DND-41 (cell line): Measurements from ENCODE around the gene MEGF11.

Experiments used
- ATAC-seq: fragments of 200-7000 bp; cut with Tn5 transposase; 3 replicates; pipeline ENCODE4 v1.9.1; 2021; ENCODE audit warnings: low read depth; ENCODE audit not compliant: insufficient read depth
- DNase-seq: peaks from one replicate; pipeline ENCODE4 v3.0.0-alpha.2; 2020
- H2AFZ ChIP-seq: 2 replicates; pipeline ENCODE4 v1.6.0; 2012; ENCODE audit warnings: low read depth, low read length
- H3K27ac ChIP-seq: 2 replicates; pipeline ENCODE4 v1.5.1; 2012; ENCODE audit warnings: low read length, inconsistent platforms
- H3K27me3 ChIP-seq: fragments of 200-600 bp; sonication (generic); 2 replicates; pipeline ENCODE4 v1.6.0; 2012; ENCODE audit warnings: low read length, mild to moderate bottlenecking, inconsistent platforms; ENCODE audit not compliant: insufficient read depth, poor library complexity
- H3K36me3 ChIP-seq: 2 replicates; pipeline ENCODE4 v1.5.1; 2012; ENCODE audit warnings: low read length, inconsistent platforms; ENCODE audit not compliant: insufficient read depth
- H3K4me1 ChIP-seq: 2 replicates; pipeline ENCODE4 v1.5.1; 2012; ENCODE audit warnings: mild to moderate bottlenecking, low read length; ENCODE audit not compliant: insufficient read depth
- H3K4me2 ChIP-seq: 2 replicates; pipeline ENCODE4 v1.6.0; 2012; ENCODE audit warnings: mild to moderate bottlenecking, moderate library complexity, low read length, inconsistent platforms; ENCODE audit not compliant: insufficient read depth
- H3K4me3 ChIP-seq, 2 experiments: fragments of 200-600 bp in 1 of 2; shearing (Covaris generic) in 1 of 2; 2 replicates each; pipeline ENCODE4 v1.5.1; 2012 to 2016; ENCODE audit warnings: inconsistent platforms in 2 of 2, low read length in 2 of 2, mild to moderate bottlenecking in 2 of 2, low read depth in 1 of 2, moderate library complexity in 1 of 2
- H3K79me2 ChIP-seq: 2 replicates; pipeline ENCODE4 v1.6.0; 2012; ENCODE audit warnings: low read length, inconsistent platforms; ENCODE audit not compliant: insufficient read depth
- H3K9ac ChIP-seq: 2 replicates; pipeline ENCODE4 v1.6.0; 2012; ENCODE audit warnings: low read depth, mild to moderate bottlenecking, inconsistent platforms, low read length, moderate library complexity
- H3K9me3 ChIP-seq: 2 replicates; pipeline ENCODE4 v1.5.1; 2012; ENCODE audit warnings: low read length, moderate library complexity, mild to moderate bottlenecking, inconsistent platforms; ENCODE audit not compliant: insufficient read depth, severe bottlenecking
- H4K20me1 ChIP-seq: 2 replicates; pipeline ENCODE4 v1.6.0; 2012; ENCODE audit warnings: low read length; ENCODE audit not compliant: insufficient read depth
- EZH2 ChIP-seq: IDR thresholded peaks from 3 replicates; pipeline ENCODE4 v1.6.1; 2012; ENCODE audit warnings: borderline replicate concordance, low read depth, mild to moderate bottlenecking, moderate library complexity, low read length, inconsistent platforms; ENCODE audit not compliant: severe bottlenecking
- TF ChIP-seq, protein P1 (sequence below): IDR thresholded peaks from 2 replicates; pipeline ENCODE4 v1.5.1; 2012; ENCODE audit warnings: borderline replicate concordance, low read length, moderate library complexity, mild to moderate bottlenecking; ENCODE audit not compliant: poor library complexity, severe bottlenecking; ENCODE audit errors: extremely low read depth

The MEGF11 gene

DNA sequence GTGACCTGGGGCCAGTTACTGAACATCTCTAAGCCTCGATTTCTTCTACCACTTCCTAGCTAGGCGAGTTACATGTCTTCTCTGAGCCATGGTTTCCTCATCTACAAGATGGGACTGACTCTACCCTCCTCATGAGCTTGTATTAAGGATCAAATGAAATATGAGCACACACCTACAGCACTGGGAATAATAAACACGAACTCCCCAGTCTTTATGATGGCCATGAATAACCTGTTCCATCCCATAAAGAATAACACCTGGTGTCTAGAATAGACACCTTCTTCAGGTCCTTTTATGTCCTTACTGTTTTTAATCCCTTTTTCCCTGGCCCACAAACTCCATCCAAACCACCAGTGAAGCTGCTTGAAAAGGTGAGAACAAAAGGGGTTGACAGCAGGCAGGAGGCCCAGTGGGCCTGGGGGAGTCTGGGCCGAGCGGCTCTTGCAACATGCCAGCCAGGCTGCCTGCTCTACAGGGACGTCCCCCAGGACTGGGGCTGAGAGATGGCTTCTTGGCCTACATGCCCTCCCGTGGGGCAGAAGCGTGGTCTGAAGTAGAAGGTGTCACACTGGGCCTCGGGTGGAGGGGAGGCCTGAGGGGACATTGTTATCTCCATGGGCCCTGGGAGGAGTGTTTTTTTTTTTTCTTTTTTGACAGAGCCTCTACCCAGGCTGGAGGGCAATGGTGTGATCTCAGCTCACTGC is 206.1 kb downstream of the MEGF11 start:
- TF ChIP-seq, protein P1, sequence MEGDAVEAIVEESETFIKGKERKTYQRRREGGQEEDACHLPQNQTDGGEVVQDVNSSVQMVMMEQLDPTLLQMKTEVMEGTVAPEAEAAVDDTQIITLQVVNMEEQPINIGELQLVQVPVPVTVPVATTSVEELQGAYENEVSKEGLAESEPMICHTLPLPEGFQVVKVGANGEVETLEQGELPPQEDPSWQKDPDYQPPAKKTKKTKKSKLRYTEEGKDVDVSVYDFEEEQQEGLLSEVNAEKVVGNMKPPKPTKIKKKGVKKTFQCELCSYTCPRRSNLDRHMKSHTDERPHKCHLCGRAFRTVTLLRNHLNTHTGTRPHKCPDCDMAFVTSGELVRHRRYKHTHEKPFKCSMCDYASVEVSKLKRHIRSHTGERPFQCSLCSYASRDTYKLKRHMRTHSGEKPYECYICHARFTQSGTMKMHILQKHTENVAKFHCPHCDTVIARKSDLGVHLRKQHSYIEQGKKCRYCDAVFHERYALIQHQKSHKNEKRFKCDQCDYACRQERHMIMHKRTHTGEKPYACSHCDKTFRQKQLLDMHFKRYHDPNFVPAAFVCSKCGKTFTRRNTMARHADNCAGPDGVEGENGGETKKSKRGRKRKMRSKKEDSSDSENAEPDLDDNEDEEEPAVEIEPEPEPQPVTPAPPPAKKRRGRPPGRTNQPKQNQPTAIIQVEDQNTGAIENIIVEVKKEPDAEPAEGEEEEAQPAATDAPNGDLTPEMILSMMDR: no peak
- no peak for TF ChIP-seq EZH2
- Histone ChIP-seq H3K4me3 (no peak overlapping the region), H3K27me3 (no peaks in the 10 kb centered on the region), H2AFZ (no peak overlapping the region), H3K27ac (no peak overlapping the region), H3K9ac (no peak overlapping the region), H4K20me1 (no peaks in the 10 kb centered on the region), H3K9me3 (no peaks in the 10 kb centered on the region), H3K4me1 (no peaks in the 10 kb centered on the region), H3K4me2 (no peak overlapping the region), H3K36me3 (no peaks in the 10 kb centered on the region), H3K79me2 (no peaks in the 10 kb centered on the region)
- DNase-seq: no peak
- no peak for ATAC-seq

- no peaks in the 10 kb centered on the region for H3K27me3 ChIP-seq
- H3K27ac ChIP-seq: no peak overlapping the region
- no peak overlapping the region for H2AFZ ChIP-seq
- no peaks in the 10 kb centered on the region for H4K20me1 ChIP-seq
- H3K4me2 ChIP-seq: no peak overlapping the region
- ATAC-seq (no peak), DNase-seq (no peak)
- H3K4me3 ChIP-seq: no peak overlapping the region
- H3K9me3 ChIP-seq: no peaks in the 10 kb centered on the region
- no peak overlapping the region for H3K9ac ChIP-seq
- H3K79me2 ChIP-seq: no peaks in the 10 kb centered on the region
- H3K36me3 ChIP-seq: no peaks in the 10 kb centered on the region
- no peaks in the 10 kb centered on the region for H3K4me1 ChIP-seq
- no peak for TF ChIP-seq EZH2
- TF ChIP-seq, protein P1: peak; percentile 8
Observed at GRCh38 chr15:66046751-66047150, 206.8 kb downstream of the MEGF11 start.

GRCh38 chr15:66046326-66046725 is 207.2 kb downstream of the MEGF11 start:
- Histone ChIP-seq H3K9me3 (no peaks in the 10 kb centered on the region), H3K4me1 (no peaks in the 10 kb centered on the region), H3K9ac (no peak overlapping the region), H3K36me3 (no peaks in the 10 kb centered on the region), H2AFZ (no peak overlapping the region), H3K4me2 (no peak overlapping the region), H3K4me3 (no peak overlapping the region), H3K79me2 (no peaks in the 10 kb centered on the region), H4K20me1 (no peaks in the 10 kb centered on the region), H3K27me3 (no peaks in the 10 kb centered on the region), H3K27ac (no peak overlapping the region)
- DNase-seq (no peak), ATAC-seq (no peak)
- TF ChIP-seq EZH2: no peak
- TF ChIP-seq, protein P1: no peak

- no peak overlapping the region for H3K4me3 ChIP-seq
- no peaks in the 10 kb centered on the region for H3K27me3 ChIP-seq
- H4K20me1 ChIP-seq: no peaks in the 10 kb centered on the region
- H3K9me3 ChIP-seq: no peaks in the 10 kb centered on the region
- H3K4me2 ChIP-seq: no peak overlapping the region
- H3K27ac ChIP-seq: no peak overlapping the region
- no peak for TF ChIP-seq EZH2
- TF ChIP-seq, protein P1: no peak
- no peak for DNase-seq
- no peak for ATAC-seq
- no peak overlapping the region for H3K9ac ChIP-seq
- no peaks in the 10 kb centered on the region for H3K36me3 ChIP-seq
- no peaks in the 10 kb centered on the region for H3K4me1 ChIP-seq
- H2AFZ ChIP-seq: no peak overlapping the region
- H3K79me2 ChIP-seq: no peaks in the 10 kb centered on the region
Observed at GRCh38 chr15:66045542-66045941, 208.0 kb downstream of the MEGF11 start.
